ENCODE results near the gene NRGN. TPM values are rescaled to one million over a fixed set of nuclear protein-coding genes. Genes with fewer than 3 reads are reported as not detected.

The NRGN gene
- total and polyA plus RNA-seq, 10 of the 15 experiments (the other 5 are each of a cell fraction or from before 2014, with no cell fraction given) = 0.36 to 3.2 (median 1.1) TPM; not detected in 2

DNA sequence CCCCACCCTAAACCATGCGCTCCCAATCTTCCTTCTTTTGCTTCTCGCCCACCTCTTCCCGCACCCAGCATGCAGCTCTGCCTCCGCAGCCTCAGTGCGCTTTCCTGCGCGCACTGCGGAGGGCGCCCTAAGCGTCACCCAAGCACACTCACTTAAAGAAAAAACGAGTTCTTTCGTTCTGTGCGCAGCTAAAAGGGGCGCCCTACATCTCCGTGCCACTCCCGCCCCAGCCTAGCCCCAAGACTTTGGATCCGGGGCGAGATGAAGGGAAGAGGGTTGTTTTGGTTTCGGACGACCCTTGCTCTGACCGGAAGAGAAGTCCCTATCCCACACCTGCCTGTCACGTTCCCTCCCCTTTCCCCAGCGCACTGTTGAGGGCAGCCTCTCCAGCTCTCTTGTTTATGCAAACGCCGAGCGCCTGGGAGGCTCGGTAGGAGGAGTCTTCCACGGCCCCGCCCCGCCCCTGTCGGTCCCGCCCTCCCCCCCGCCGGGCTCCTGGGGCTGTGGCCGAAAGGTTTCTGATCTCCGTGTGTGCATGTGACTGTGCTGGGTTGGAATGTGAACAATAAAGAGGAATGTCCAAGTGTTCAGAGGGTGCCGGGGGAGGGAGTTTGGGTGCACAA is 7.0 kb downstream of the NRGN start (continued):
- TF ChIP-seq BCLAF1 (IDR thresholded peaks at IDR 0.05) (no peak), TCF12 (IDR thresholded peaks at IDR 0.05; ENCODE audit: low read depth, low read length) (no peak), BMI1 (IDR thresholded peaks at IDR 0.05; ENCODE audit: borderline replicate concordance) (no peak), ZNF217 (IDR thresholded peaks at IDR 0.05) (no peak), NKRF (conservative IDR thresholded peaks at IDR 0.05) (peak; percentile 50; the same call in 1 of the 2 replicates), MEF2A (IDR thresholded peaks at IDR 0.05; ENCODE audit: insufficient read depth, low read depth, low read length) (no peak), LARP7 (IDR thresholded peaks at IDR 0.05) (0 out of 2 replicates have a peak, but pooled peaks have one; percentile 47), E2F8 (IDR thresholded peaks at IDR 0.05; ENCODE audit: low read depth, partially characterized antibody) (peak; percentile 27), SMC3 (IDR thresholded peaks at IDR 0.05; ENCODE audit: borderline replicate concordance, low read length) (peak; percentile 48; the same call in 1 of the 2 replicates), SREBF2 (IDR thresholded peaks at IDR 0.05; ENCODE audit: low read length) (no peak), ZZZ3 (IDR thresholded peaks at IDR 0.05; ENCODE audit: control insufficient read depth, insufficient read length, low read depth) (no peak), SP1 (IDR thresholded peaks at IDR 0.05; ENCODE audit: low read depth, low read length) (no peak), IKZF2 (IDR thresholded peaks at IDR 0.05) (peak; percentile 58 to 65; a peak in 3 of 4 replicates), CREB1 (IDR thresholded peaks at IDR 0.05; ENCODE audit: low read depth) (no peak), NR2F1 (conservative IDR thresholded peaks at IDR 0.05) (no peak), ZBED1 (IDR thresholded peaks at IDR 0.05; ENCODE audit: borderline replicate concordance) (no peak), POLR2AphosphoS5 (IDR thresholded peaks at IDR 0.05; ENCODE audit: low read length) (no peak), ATF7 (IDR thresholded peaks at IDR 0.05; ENCODE audit: low read depth) (peak; percentile 48; the same call in 1 of the 2 replicates), RAD21 (IDR thresholded peaks at IDR 0.05; ENCODE audit: insufficient read depth, low read depth, low read length) (peak; percentile 47), EED (IDR thresholded peaks at IDR 0.05; ENCODE audit: low read depth) (no peak), YY1 (IDR thresholded peaks at IDR 0.05; ENCODE audit: low read depth, low read length) (peak; percentile 44), EGR1 (IDR thresholded peaks at IDR 0.05; ENCODE audit: borderline replicate concordance in 1 of 2, low read depth in 2 of 2, low read length in 2 of 2) (peak in 1 of 2 experiments; percentile 72; a peak in 2 of 3 replicates)
- TF ChIP-seq, protein P1, sequence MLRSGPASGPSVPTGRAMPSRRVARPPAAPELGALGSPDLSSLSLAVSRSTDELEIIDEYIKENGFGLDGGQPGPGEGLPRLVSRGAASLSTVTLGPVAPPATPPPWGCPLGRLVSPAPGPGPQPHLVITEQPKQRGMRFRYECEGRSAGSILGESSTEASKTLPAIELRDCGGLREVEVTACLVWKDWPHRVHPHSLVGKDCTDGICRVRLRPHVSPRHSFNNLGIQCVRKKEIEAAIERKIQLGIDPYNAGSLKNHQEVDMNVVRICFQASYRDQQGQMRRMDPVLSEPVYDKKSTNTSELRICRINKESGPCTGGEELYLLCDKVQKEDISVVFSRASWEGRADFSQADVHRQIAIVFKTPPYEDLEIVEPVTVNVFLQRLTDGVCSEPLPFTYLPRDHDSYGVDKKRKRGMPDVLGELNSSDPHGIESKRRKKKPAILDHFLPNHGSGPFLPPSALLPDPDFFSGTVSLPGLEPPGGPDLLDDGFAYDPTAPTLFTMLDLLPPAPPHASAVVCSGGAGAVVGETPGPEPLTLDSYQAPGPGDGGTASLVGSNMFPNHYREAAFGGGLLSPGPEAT (IDR thresholded peaks at IDR 0.05; ENCODE audit: low read depth) = peak; percentile 69

Data from GM12878 (cell line).